Metanephros (tissue), 2 donors: ENCODE measurements around the gene CEACAM19. TPM values are rescaled to one million over a fixed set of nuclear protein-coding genes. Genes with fewer than 3 reads are reported as not detected.

Experiments used
- small RNA-seq: library from RNA; depleted of rRNA; stranded (forward); fragments of <200 nt; gene quantifications from one replicate; pipeline ENCODE3, GENCODE V24; 2014; ENCODE audit warnings: low replicate concordance
- total RNA-seq: library from RNA; depleted of rRNA; stranded (reverse); fragments of >200 nt; gene quantifications from one replicate; pipeline ENCODE4 v1.2.3, GENCODE V29; 2014

CEACAM19 gene, protein sequence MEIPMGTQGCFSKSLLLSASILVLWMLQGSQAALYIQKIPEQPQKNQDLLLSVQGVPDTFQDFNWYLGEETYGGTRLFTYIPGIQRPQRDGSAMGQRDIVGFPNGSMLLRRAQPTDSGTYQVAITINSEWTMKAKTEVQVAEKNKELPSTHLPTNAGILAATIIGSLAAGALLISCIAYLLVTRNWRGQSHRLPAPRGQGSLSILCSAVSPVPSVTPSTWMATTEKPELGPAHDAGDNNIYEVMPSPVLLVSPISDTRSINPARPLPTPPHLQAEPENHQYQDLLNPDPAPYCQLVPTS
- 4.1 TPM for total RNA-seq

DNA sequence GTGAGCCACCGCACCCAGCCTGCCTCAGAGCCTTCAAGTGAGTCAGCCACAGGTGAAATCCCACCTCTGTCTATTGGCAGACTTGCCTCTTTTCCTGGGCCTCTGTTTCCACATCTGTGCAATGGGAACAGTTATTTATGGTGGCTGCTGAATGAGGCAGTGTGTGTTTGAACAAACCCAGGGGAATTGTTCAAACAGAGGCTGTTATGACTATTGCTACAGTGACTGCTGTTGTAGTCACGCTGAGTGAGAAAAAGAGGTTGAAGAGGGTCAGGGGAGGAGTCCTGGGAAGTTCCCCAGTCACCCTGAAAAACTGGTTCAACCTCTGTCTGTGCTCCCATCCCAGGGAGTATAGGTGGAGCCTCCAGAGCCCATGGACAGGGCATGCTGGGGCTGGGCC lies at the start of gene CEACAM19:
TSS of gene CEACAM19 (plus strand) at position 83 of the 400 bp plus-strand sequence. CDS start 450 bp downstream, outside the sequence.

DNA sequence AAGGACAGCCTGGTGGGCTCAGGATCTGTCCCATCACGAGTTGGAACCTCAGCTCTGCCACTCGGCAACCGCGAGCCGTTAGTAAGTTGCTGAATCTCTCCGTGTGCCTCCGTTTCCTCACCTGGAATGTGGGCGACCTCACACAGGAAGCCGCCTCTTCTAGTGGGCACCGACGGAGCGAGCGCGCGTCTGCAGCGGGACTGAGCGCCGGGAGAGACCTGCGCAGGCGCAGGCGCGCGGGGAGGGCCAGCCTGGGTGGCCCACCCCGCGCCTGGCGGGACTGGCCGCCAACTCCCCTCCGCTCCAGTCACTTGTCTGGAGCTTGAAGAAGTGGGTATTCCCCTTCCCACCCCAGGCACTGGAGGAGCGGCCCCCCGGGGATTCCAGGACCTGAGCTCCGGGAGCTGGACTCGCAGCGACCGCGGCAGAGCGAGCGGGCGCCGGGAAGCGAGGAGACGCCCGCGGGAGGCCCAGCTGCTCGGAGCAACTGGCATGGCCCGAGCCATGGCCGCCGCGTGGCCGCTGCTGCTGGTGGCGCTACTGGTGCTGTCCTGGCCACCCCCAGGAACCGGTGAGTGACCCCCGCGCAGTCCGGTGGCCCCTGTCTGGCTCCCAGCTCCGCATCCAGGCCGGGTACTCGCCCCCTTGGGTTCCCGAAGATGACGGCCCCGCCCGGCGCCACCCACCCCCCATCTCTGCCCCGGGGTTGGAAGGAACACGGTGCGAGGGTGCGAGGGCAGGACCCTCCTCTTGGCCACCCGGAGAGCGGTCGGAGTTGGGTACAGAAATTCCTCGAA lies 27.5 kb upstream of the CEACAM19 start, which contains the start of gene PVR:
TSS of gene PVR (plus strand) at position 306 of the 797 bp plus-strand sequence. CDS start at position 493, 187 bp downstream.

DNA sequence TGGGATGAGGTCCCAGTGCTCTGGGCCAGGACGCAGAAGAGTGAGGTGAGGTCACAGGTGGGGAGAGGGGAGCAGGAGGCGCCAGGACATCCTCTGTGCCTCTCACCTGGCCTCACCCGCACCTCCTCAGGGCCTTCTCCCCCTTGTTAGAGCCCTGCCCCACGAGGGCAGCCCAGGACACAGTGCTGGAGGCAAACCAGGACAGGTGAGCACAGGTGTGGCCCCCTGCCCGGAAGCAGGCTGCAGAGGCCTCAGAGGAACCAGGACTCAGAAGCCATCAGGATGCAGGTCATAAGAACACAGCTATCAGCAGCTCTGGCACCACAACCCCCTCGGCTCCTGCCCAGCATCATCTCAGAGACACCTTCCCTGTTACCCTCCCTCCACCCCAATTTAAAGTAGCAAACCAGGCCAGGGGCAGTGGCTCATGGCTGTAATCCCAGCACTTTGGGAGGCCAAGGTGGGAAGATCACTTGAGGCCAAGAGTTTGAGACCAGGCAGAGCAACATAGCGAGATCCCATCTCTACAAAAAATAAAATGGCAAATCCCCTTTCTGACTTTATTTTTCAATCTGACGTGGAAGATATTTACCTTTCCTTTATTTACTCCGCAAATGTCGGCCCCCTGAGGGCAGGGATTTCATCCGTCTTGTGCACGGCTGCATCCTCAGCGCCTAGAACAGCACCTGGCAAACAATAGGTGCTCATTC lies 27.4 kb downstream of the CEACAM19 start, which contains the start of gene CEACAM16:
TSS of gene CEACAM16 (plus strand) at position 660 of the 710 bp plus-strand sequence. CDS start 2,306 bp downstream, outside the sequence.

Small RNA genes lying within 50 kb of the gene (small RNA-seq; reads per million reads assigned to genes)
- not detected for gene RF00285

Other genes starting within 250 kb of the CEACAM19 start
- 10.8 TPM for gene ZNF229, start 223.0 kb upstream of the CEACAM19 start, total RNA-seq
- gene ZNF180, start 171.0 kb upstream of the CEACAM19 start, total RNA-seq, result 15.0 TPM
- gene CEACAM20, start 141.8 kb upstream of the CEACAM19 start, total RNA-seq, result not detected
- gene IGSF23, start 57.9 kb upstream of the CEACAM19 start, total RNA-seq, result 0.76 TPM
- 51.9 TPM for gene PVR, start 27.6 kb upstream of the CEACAM19 start, total RNA-seq
- gene CEACAM16, start 27.7 kb downstream of the CEACAM19 start, total RNA-seq, result not detected
- 15.7 TPM for gene BCL3, start 77.2 kb downstream of the CEACAM19 start, total RNA-seq
- 8.8 TPM for gene CBLC, start 106.4 kb downstream of the CEACAM19 start, total RNA-seq
- 467 TPM for gene BCAM, start 137.6 kb downstream of the CEACAM19 start, total RNA-seq
- 119 TPM for gene NECTIN2, start 174.8 kb downstream of the CEACAM19 start, total RNA-seq
- 36.9 TPM for gene TOMM40, start 219.8 kb downstream of the CEACAM19 start, total RNA-seq
- 235 TPM for gene APOE, start 234.3 kb downstream of the CEACAM19 start, total RNA-seq
- gene APOC1, start 243.1 kb downstream of the CEACAM19 start, total RNA-seq, result 3.5 TPM